SH-SY5Y (cell line): ENCODE data around the gene FUT8.

Experiments used
- GATA2 ChIP-seq: IDR thresholded peaks from 2 replicates; pipeline ENCODE4 v1.6.1; 2011; ENCODE audit warnings: mild to moderate bottlenecking, low read depth, low read length
- GATA3 ChIP-seq: IDR thresholded peaks from 2 replicates; pipeline ENCODE4 v1.6.1; 2011; ENCODE audit warnings: low read depth, mild to moderate bottlenecking, low read length, moderate library complexity

- no peak for TF ChIP-seq GATA3
- TF ChIP-seq GATA2, result no peak
Observed at GRCh38 chr14:65536781-65537423, 124.4 kb downstream of the FUT8 start.
